ENCODE results near the gene THPO. TPM values are rescaled to one million over a fixed set of nuclear protein-coding genes. Genes with fewer than 3 reads are reported as not detected.
A peak's percentile ranks its signal among the peaks of the same experiment; 100 is the strongest.

The THPO gene
- total and polyA plus RNA-seq, 2 donors (not counting 1 experiment from before 2014, with no cell fraction given), result not detected

DNA sequence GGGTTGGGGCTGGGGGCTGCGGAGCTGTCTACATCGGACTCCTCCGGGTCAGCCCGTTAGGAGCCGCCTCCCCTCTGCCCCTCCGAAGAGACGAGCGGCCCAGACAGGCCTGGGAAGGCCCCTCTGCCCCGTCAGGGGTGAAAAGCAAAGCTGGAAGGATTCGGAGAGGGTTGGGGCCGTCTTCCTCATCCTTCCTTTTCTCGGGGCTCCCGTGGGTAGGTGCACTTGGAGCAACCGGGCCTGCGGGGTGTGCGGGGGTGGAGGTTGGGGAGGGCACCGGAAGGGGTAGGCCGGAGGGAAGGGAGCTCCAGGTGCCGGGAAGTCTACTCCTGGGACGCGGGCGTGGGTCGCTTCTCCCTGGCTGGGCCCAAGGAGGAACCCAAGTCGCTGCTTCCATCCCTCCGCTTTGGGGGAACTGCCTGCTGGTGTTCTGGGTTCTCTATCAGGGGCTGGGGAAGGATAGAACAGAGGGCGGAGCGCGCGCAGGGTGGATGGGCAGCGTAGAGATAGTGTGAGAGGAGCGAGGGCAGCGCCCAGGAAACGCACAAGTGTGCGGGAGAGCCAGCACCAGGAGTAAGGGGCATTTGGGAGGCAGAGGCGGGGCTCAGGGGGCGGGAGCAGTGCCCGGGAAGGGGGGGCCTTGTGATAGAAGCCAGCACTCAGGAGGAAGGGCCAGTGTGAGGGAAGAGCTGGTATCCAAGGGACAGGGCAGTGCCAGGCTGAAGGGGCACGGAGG lies 15.9 kb downstream of the THPO start:
- peaks cover 9 to 17% of the 10 kb centered on the region in 2 donors for H3K4me1 ChIP-seq (ENCODE audit: control insufficient read depth in 2 of 2, insufficient read depth in 2 of 2, low read length in 2 of 2)
- H3K27me3 ChIP-seq (replicated peaks in 1 of 4; ENCODE audit: control extremely low read depth in 1 of 4, control insufficient read depth in 3 of 4, insufficient read depth in 4 of 4, low read length in 3 of 4), result no peaks in the 10 kb centered on the region
- peak overlapping the region; percentile 68 to 94 (median 76) for H3K4me3 ChIP-seq (ENCODE audit: control extremely low read depth in 1 of 5, extremely low read depth in 1 of 5, insufficient read depth in 1 of 5, low read depth in 2 of 5, low read length in 4 of 5)
- Mint-ChIP-seq H3K4me1 (peaks cover 20% of the 10 kb centered on the region), H3K27ac (peak overlapping the region; percentile 85), H3K9me3 (ENCODE audit: insufficient read depth) (no peaks in the 10 kb centered on the region), H3K27me3 (no peaks in the 10 kb centered on the region), H3K4me3 (peak overlapping the region; percentile 90)
- DNase-seq (peak; percentile 65), ATAC-seq (ENCODE audit: low read depth) (peak; percentile 6)
- H4K20me1 ChIP-seq (ENCODE audit: control insufficient read depth, insufficient read depth, low read length, poor library complexity, severe bottlenecking), result no peaks in the 10 kb centered on the region
- ChIA-PET CTCF (interaction anchor here (0.5 to 3.0 kb wide), 9 partner anchors 8 to 199 kb away, joined by 3 to 13 read pairs (median 3); partner anchors contain the start of gene EPHB3), POLR2A (interaction anchor here (0.6 to 1.0 kb wide), 8 partner anchors 8 to 477 kb away, joined by 3 to 13 read pairs (median 6); partner anchors contain the start of genes EIF4G1 and PARL)
- TF ChIP-seq, protein P1, sequence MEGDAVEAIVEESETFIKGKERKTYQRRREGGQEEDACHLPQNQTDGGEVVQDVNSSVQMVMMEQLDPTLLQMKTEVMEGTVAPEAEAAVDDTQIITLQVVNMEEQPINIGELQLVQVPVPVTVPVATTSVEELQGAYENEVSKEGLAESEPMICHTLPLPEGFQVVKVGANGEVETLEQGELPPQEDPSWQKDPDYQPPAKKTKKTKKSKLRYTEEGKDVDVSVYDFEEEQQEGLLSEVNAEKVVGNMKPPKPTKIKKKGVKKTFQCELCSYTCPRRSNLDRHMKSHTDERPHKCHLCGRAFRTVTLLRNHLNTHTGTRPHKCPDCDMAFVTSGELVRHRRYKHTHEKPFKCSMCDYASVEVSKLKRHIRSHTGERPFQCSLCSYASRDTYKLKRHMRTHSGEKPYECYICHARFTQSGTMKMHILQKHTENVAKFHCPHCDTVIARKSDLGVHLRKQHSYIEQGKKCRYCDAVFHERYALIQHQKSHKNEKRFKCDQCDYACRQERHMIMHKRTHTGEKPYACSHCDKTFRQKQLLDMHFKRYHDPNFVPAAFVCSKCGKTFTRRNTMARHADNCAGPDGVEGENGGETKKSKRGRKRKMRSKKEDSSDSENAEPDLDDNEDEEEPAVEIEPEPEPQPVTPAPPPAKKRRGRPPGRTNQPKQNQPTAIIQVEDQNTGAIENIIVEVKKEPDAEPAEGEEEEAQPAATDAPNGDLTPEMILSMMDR (IDR thresholded peaks at IDR 0.05), result no peak
- TF ChIP-seq EZH2 (IDR thresholded peaks at IDR 0.05; ENCODE audit: borderline replicate concordance, insufficient read depth, low read depth, low read length, poor library complexity, severe bottlenecking), result no peak
- WGBS (ENCODE audit: insufficient coverage), result 1% methylated on average over 35 of the region's 38 CpGs
- H3K9ac ChIP-seq (ENCODE audit: low read length), result peak overlapping the region; percentile 85
- peak overlapping the region; percentile 79 to 86 for H3K27ac ChIP-seq (ENCODE audit: low read length in 2 of 2)
- peak overlapping the region; percentile 96 for H2AFZ ChIP-seq (ENCODE audit: insufficient read depth, low read depth, low read length, poor library complexity, severe bottlenecking)
- peaks cover 9% of the 10 kb centered on the region for H3K79me2 ChIP-seq (ENCODE audit: control insufficient read depth, insufficient read depth, low read length)
- H3K4me2 ChIP-seq (replicated peaks; ENCODE audit: low read depth, low read length, poor library complexity, severe bottlenecking), result peak overlapping the region; percentile 97
- peaks cover 0 to 6% of the 10 kb centered on the region in 2 experiments for H3K36me3 ChIP-seq (replicated peaks in 1 of 2; ENCODE audit: control extremely low read depth in 1 of 2, control insufficient read depth in 1 of 2, extremely low read depth in 1 of 2, insufficient read depth in 2 of 2, low read length in 1 of 2)
- no peaks in the 10 kb centered on the region for H3K9me3 ChIP-seq (ENCODE audit: control extremely low read depth in 1 of 3, control insufficient read depth in 2 of 3, insufficient read depth in 1 of 3, low read length in 2 of 3)
- intact Hi-C loops (cut with micrococcal nuclease), result loop anchor here (1.0 to 5.0 kb wide), 3 partner anchors 113 to 1575 kb away; partner anchors contain the start of genes EEF1AKMT4, MAGEF1 and TRA2B
